ENCODE data around the gene TSHR. TPM values are rescaled to one million over a fixed set of nuclear protein-coding genes. Genes with fewer than 3 reads are reported as not detected.

The TSHR gene
- total RNA-seq, 1 experiment from 2014 or later, result not detected

DNA sequence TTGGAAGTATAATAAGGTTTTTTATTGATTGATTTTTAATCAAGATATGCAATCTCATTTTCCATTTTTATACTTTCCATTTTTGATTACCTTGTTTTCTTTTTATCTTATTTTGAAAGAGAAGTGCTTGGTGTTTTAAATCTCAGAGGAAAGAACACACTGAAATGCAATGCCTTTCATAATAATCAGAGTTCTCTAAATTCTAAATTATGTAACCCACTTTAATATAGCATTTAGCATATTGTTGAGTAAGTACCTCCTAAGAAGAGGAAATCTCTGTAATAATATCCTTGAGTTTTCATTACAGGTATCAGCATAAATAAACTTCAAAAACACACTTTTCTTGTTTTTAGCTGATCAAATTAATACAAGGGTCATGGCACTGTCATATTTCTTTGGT is 168.4 kb downstream of the TSHR start:
- H3K27me3 Mint-ChIP-seq (ENCODE audit: low read depth), result no peaks in the 10 kb centered on the region; the same call in 1 of the 2 replicates
- Histone ChIP-seq H3K4ac (ENCODE audit: low read depth, low read length) (no peak overlapping the region), H4K8ac (replicated peaks; ENCODE audit: insufficient read length, low read depth, low read length) (no peak overlapping the region), H3K79me1 (ENCODE audit: insufficient read depth, low read depth, low read length, poor library complexity, severe bottlenecking) (no peaks in the 10 kb centered on the region), H3K56ac (ENCODE audit: insufficient read length, low read depth, low read length) (no peak overlapping the region), H3K14ac (ENCODE audit: insufficient read depth, low read length) (no peak overlapping the region), H2BK15ac (ENCODE audit: low read depth, low read length) (no peak overlapping the region), H3K27ac (ENCODE audit: insufficient read length, low read depth, low read length) (no peak overlapping the region), H2BK12ac (ENCODE audit: insufficient read length, low read depth, low read length) (no peak overlapping the region), H3K9ac (ENCODE audit: extremely low read depth, insufficient read length, low read length) (no peak overlapping the region), H4K20me1 (ENCODE audit: control insufficient read depth, insufficient read depth, insufficient read length) (no peaks in the 10 kb centered on the region), H2BK5ac (ENCODE audit: insufficient read length, low read length) (no peak overlapping the region), H3K4me2 (ENCODE audit: insufficient read depth, insufficient read length, low read length) (no peak overlapping the region), H3K23me2 (ENCODE audit: insufficient read length, low read depth, low read length, poor library complexity, severe bottlenecking) (no peaks in the 10 kb centered on the region), H3K79me2 (ENCODE audit: insufficient read depth, low read length) (no peaks in the 10 kb centered on the region), H3K18ac (ENCODE audit: insufficient read length, low read depth, low read length) (no peak overlapping the region), H3K4me1 (ENCODE audit: insufficient read depth, low read length) (no peaks in the 10 kb centered on the region), H3K9me3 (ENCODE audit: control insufficient read depth, low read depth, low read length) (no peaks in the 10 kb centered on the region), H4K5ac (ENCODE audit: insufficient read length, low read depth, low read length) (no peak overlapping the region), H4K91ac (ENCODE audit: insufficient read length, low read depth, low read length) (no peak overlapping the region), H3K23ac (ENCODE audit: insufficient read length, low read depth, low read length) (no peak overlapping the region), H3K27me3 (ENCODE audit: insufficient read depth, low read length) (no peaks in the 10 kb centered on the region), H2AK5ac (ENCODE audit: insufficient read length, low read length) (no peak overlapping the region), H2AFZ (ENCODE audit: low read length) (no peak overlapping the region), H2BK20ac (ENCODE audit: low read depth, low read length, poor library complexity, severe bottlenecking) (no peak overlapping the region), H2BK120ac (ENCODE audit: low read depth, low read length, poor library complexity, severe bottlenecking) (no peak overlapping the region), H3T11ph (ENCODE audit: low read length) (no peak overlapping the region)
- no peak for DNase-seq
- H3K9me3 Mint-ChIP-seq, result no peaks in the 10 kb centered on the region; a peak in 1 of 5 replicates
- no peaks in the 10 kb centered on the region for H3K4me1 Mint-ChIP-seq
- TF ChIP-seq, protein P1, sequence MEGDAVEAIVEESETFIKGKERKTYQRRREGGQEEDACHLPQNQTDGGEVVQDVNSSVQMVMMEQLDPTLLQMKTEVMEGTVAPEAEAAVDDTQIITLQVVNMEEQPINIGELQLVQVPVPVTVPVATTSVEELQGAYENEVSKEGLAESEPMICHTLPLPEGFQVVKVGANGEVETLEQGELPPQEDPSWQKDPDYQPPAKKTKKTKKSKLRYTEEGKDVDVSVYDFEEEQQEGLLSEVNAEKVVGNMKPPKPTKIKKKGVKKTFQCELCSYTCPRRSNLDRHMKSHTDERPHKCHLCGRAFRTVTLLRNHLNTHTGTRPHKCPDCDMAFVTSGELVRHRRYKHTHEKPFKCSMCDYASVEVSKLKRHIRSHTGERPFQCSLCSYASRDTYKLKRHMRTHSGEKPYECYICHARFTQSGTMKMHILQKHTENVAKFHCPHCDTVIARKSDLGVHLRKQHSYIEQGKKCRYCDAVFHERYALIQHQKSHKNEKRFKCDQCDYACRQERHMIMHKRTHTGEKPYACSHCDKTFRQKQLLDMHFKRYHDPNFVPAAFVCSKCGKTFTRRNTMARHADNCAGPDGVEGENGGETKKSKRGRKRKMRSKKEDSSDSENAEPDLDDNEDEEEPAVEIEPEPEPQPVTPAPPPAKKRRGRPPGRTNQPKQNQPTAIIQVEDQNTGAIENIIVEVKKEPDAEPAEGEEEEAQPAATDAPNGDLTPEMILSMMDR (conservative IDR thresholded peaks at IDR 0.05), result no peak
- no peak overlapping the region for H3K27ac Mint-ChIP-seq
- H3K36me3 Mint-ChIP-seq (ENCODE audit: insufficient read depth in 1 of 3, low read depth in 3 of 3), result no peaks in the 10 kb centered on the region
- H3K4me3 Mint-ChIP-seq, result no peak overlapping the region

Data from H9 (cell line).